ENCODE data around the gene TBC1D28.
"Not testable (repeated sequence)": the region's sequence is repeated elsewhere in the genome, so short reads cannot be mapped to it uniquely, and the experiment has no call there.

Gene TBC1D28

GRCh38 chr17:18613016-18613415 is 31.2 kb downstream of the TBC1D28 start:
- DNase-seq (ENCODE audit: low read depth in 2 of 2): not testable (repeated sequence)

- DNase-seq (ENCODE audit: low read depth in 2 of 2): not testable (repeated sequence)
Observed at GRCh38 chr17:18593138-18593537, 51.1 kb downstream of the TBC1D28 start.
